Smooth muscle cell of the brain vasculature (primary cell): ENCODE data around the gene TEDC1.
"Not testable (repeated sequence)": the region's sequence is repeated elsewhere in the genome, so short reads cannot be mapped to it uniquely, and the experiment has no call there.

Source experiments
- DNase-seq: peaks from one replicate; pipeline ENCODE4 v3.0.0-alpha.2; 2012; ENCODE audit warnings: low read depth, low spot score

TEDC1 gene

DNA sequence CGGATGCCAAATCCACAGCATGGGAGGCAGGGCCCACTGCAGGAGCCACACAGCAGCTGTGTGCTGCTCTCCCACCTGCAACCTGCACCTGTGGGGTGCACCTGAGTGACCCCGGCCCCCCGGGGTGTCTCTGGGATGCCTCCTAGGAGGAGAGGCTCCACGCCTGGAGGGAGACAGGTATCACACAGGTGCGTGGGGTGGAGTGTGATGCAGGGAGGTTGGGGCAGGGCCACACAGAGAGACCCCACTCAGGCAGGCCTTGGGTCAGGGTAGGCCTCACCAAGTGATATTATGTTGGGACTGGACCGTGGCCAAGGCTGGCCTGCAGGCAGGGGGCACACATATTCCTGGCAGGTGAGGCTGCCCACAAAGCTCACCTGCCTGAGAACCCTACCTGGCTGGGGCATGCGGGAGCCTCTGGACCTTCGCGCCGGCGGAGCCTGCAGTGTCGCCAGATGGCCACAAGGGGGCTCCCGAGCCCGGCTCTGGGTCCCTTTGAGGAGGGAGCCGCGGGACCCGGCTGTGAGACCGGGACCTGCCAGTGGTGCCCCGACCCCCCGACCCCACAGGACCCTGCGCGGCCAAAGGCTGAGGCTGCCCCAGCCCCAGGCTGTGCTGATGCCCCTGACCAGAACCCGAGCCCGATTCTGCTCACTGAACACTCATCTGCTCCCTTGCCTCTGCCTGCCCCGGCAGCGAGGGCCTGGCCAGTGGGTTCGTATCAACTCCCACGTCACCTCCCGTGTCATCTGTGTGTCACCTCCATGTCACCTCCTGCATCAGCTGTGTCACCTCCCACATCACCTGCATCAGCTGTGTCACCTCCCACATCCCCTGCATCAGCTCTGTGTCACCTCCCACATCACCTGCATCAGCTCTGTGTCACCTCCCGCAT, 46.8 kb downstream of the TEDC1 start:
- DNase-seq: no peak

DNA sequence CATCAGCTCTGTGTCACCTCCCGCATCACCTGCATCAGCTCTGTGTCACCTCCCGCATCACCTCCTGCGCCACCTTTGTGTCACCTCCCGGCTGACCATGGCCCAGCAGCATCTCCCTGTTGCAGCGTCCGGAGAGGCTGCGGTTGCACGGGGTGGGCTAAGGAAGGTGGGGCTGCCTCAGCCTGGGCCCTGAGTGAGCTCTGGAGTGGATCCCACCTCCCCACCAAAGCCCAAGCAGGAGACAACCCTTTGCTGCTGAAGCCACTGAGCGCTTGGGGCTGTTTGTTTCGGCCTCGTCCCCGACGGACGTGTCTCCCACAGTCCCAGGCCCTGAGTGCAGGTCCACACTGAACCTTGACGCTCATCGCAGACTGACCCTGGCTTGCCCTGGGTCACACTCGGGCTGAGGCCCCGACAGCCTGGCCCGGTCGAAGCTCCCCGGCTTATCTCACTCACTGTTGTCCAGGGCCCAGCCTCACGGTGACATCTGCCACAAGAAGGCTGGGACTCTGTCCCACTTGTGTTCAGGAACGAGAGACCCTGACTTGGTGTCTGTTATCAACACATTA, 47.5 kb downstream of the TEDC1 start:
- DNase-seq: no peak

DNA sequence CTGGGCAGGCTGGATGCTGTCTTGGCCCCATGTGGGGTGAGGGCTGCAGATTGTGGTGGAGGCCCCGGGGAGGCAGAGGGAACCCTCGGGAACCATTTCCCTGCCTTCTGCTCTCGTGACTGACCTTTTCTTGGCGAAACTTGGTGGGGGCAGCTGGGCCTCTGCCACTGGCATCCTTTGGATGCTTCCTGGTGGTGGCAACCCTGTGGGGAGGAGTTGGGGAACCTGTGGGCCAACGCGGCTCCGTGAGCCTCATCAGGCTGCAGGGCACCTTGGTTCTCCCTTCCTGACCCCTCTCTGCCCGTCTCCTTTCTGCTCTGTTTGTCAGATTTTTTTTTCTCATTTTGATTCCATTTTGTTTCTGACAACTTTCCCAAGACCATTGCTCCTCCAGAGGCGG, 49.8 kb downstream of the TEDC1 start:
- no peak for DNase-seq

GRCh38 chr14:105541218-105541875, 50.3 kb downstream of the TEDC1 start:
- no peak for DNase-seq

DNA sequence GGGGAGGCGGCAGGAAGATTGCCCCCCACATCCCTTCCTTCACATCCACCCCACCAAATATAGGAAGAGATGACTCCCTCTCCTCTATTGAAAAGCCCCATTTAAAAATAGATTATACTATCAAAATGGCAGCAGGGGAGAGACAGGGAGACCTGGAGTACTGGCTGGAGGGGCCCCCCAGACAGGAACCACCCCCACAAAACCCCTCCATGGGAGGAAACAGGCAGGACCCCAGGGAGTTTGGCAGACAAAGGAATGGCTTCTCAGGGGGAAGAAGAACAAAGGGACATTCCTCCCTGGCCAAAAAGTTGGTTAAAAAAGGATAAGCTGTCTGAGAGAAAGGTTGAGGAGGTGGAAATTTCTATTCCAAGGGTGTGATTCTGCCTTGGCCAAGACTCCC, 54.6 kb downstream of the TEDC1 start:
- DNase-seq: not testable (repeated sequence)

GRCh38 chr14:105546410-105546809, 55.4 kb downstream of the TEDC1 start:
- DNase-seq: not testable (repeated sequence)

GRCh38 chr14:105547072-105547471, 56.0 kb downstream of the TEDC1 start:
- not testable (repeated sequence) for DNase-seq

DNA sequence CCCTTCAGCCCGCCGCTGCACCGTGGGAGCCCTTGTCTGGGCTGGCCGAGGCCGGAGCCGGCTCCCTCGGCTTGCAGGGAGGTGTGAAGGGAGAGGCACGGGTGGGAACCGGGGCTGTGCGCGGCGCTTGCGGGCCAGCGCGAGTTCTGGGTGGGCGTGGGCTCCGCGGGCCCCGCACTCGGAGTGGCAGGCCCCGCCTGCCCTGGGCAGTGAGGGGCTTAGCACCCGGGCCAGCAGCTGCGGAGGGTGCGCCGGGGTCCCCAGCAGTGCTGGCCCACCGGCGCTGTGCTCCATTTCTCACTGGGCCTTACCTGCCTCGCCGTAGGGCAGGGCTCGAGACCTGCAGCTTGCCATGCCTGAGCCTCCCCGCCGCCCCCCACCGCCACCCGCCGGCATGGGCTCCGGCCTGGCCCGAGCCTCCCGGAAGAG, 56.7 kb downstream of the TEDC1 start:
- DNase-seq: no peak
